OCI-LY7 (cell line): ENCODE data around the gene HAUS2.

Experiments used
- EZH2phosphoT487 ChIP-seq: fragments of 200-600 bp; sonication (generic); IDR thresholded peaks from 2 replicates; pipeline ENCODE4 v1.6.1; 2018; ENCODE audit warnings: low read depth, borderline replicate concordance, mild to moderate bottlenecking, mixed run types, antibody characterized with exemption, low read length, moderate library complexity, mixed read lengths
- TF ChIP-seq, protein P1 (sequence below): fragments of 200-600 bp; sonication (generic); conservative IDR thresholded peaks from 2 replicates; pipeline ENCODE4 v1.5.1; 2014; ENCODE audit warnings: mild to moderate bottlenecking, antibody characterized with exemption, low read length, moderate library complexity, mixed read lengths

DNA sequence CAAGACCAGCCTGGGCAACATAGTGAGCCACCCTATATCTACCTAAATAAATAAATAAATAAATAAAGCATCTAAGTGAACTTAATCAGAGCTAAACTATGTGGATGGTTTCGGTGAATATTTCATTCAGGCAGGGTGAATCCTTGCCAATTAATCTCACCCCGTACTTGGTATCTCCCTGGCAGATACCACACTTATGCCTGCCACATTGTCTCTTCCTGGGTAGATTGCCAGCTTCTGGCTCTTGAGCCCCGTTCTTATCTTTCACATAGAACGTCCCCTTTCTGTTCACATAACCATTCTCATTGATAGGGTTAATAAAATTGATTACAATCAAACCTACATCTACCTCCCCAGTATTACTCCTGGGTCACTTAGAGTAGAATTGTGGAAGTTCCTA, 46.2 kb upstream of the HAUS2 start:
- TF ChIP-seq, protein P1, sequence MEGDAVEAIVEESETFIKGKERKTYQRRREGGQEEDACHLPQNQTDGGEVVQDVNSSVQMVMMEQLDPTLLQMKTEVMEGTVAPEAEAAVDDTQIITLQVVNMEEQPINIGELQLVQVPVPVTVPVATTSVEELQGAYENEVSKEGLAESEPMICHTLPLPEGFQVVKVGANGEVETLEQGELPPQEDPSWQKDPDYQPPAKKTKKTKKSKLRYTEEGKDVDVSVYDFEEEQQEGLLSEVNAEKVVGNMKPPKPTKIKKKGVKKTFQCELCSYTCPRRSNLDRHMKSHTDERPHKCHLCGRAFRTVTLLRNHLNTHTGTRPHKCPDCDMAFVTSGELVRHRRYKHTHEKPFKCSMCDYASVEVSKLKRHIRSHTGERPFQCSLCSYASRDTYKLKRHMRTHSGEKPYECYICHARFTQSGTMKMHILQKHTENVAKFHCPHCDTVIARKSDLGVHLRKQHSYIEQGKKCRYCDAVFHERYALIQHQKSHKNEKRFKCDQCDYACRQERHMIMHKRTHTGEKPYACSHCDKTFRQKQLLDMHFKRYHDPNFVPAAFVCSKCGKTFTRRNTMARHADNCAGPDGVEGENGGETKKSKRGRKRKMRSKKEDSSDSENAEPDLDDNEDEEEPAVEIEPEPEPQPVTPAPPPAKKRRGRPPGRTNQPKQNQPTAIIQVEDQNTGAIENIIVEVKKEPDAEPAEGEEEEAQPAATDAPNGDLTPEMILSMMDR = no peak
- TF ChIP-seq EZH2phosphoT487 = no peak
